H1 (cell line): ENCODE measurements around the gene FSCN2. TPM values are rescaled to one million over a fixed set of nuclear protein-coding genes. Genes with fewer than 3 reads are reported as not detected.

Experiments used
- CTCF ChIA-PET: fragments of 300-600 bp; sonication (Branson Sonifier 250); formaldehyde crosslinking; loops from one replicate; lab custom pipeline; 2021; ENCODE audit not compliant: partially characterized antibody; lab: Charles Lee
- POLR2A ChIA-PET: fragments of 300-600 bp; sonication (Branson Sonifier 250); formaldehyde crosslinking; loops from one replicate; lab custom pipeline; 2021; ENCODE audit warnings: inconsistent platforms; ENCODE audit not compliant: partially characterized antibody; lab: Charles Lee
- DNase-seq, 2 experiments: peaks; one replicate each; pipeline versions ENCODE4 v3.0.0 to v3.0.0-alpha.2; 2010 to 2022; ENCODE audit warnings: low spot score in 2 of 2, low read depth in 1 of 2, mixed read lengths in 1 of 2
- FAIRE-seq: peaks from 2 replicates; lab custom pipeline; 2011; peaks lifted over from hg19 to GRCh38; lab: Jason Lieb, UNC
- H2AFZ ChIP-seq: 2 replicates; pipeline ENCODE4 v1.8.1; 2012; ENCODE audit warnings: low read length, inconsistent platforms
- H2AK5ac ChIP-seq: 2 replicates; pipeline ENCODE4 v1.6.1; 2013; ENCODE audit warnings: low read depth, low read length
- H2BK120ac ChIP-seq: replicated peaks from 2 replicates; pipeline ENCODE3; 2013; ENCODE audit warnings: low read depth, low read length, inconsistent platforms
- H2BK12ac ChIP-seq: 2 replicates; pipeline ENCODE4 v1.6.1; 2013; ENCODE audit warnings: low read depth, low read length
- H2BK15ac ChIP-seq: 2 replicates; pipeline ENCODE4 v1.6.1; 2013; ENCODE audit warnings: low read length
- H2BK20ac ChIP-seq: 2 replicates; pipeline ENCODE4 v1.6.1; 2013; ENCODE audit warnings: low read length
- H2BK5ac ChIP-seq: 2 replicates; pipeline ENCODE4 v1.6.1; 2013; ENCODE audit warnings: low read depth, low read length
- H3K14ac ChIP-seq: 2 replicates; pipeline ENCODE4 v1.6.1; 2013; ENCODE audit warnings: inconsistent platforms; ENCODE audit not compliant: insufficient read length
- H3K18ac ChIP-seq: 2 replicates; pipeline ENCODE4 v1.6.1; 2013; ENCODE audit warnings: low read length; ENCODE audit errors: extremely low read depth
- H3K23ac ChIP-seq: 2 replicates; pipeline ENCODE4 v1.6.1; 2013; ENCODE audit warnings: inconsistent platforms; ENCODE audit not compliant: insufficient read length
- H3K23me2 ChIP-seq: 2 replicates; pipeline ENCODE4 v1.6.1; 2013; ENCODE audit warnings: low read depth, low read length
- H3K27ac ChIP-seq: 2 replicates; pipeline ENCODE4 v1.6.1; 2011; ENCODE audit warnings: low read depth, low read length, inconsistent platforms
- H3K27me3 ChIP-seq, 4 experiments: replicated peaks in 1 of 4; 1 replicate in 1 of 4; 2 replicates in 3 of 4; pipeline versions ENCODE4 v1.6.1 to v1.8.1; 2011 to 2013; ENCODE audit warnings: low read length in 3 of 4, mild to moderate bottlenecking in 3 of 4, inconsistent platforms in 2 of 4, mixed read lengths in 2 of 4, moderate library complexity in 1 of 4; ENCODE audit not compliant: control insufficient read depth in 3 of 4, insufficient read depth in 3 of 4; ENCODE audit errors: extremely low read depth in 1 of 4
- H3K36me3 ChIP-seq, 4 experiments: 2 replicates each; pipeline versions ENCODE4 v1.6.1 to v1.8.1; 2011 to 2013; ENCODE audit warnings: mild to moderate bottlenecking in 4 of 4, low read length in 3 of 4, moderate library complexity in 2 of 4, control low read depth in 1 of 4, inconsistent platforms in 1 of 4; ENCODE audit not compliant: insufficient read depth in 4 of 4, control insufficient read depth in 2 of 4
- H3K4ac ChIP-seq: replicated peaks from 2 replicates; pipeline ENCODE3; 2013; ENCODE audit warnings: low read length, low read depth, mixed read lengths, inconsistent platforms; ENCODE audit not compliant: insufficient read length
- H3K4me1 ChIP-seq, 4 experiments: replicated peaks in 1 of 4; 1 replicate in 1 of 4; 2 replicates in 3 of 4; pipeline versions ENCODE4 v1.6.1 to v1.8.1; 2011 to 2013; ENCODE audit warnings: low read length in 3 of 4, inconsistent platforms in 2 of 4, mixed read lengths in 1 of 4; ENCODE audit not compliant: insufficient read depth in 4 of 4, control insufficient read depth in 3 of 4
- H3K4me2 ChIP-seq, 2 experiments: 2 replicates each; pipeline versions ENCODE4 v1.6.1 to v1.8.1; 2011 to 2013; ENCODE audit warnings: low read depth in 2 of 2, low read length in 2 of 2, control low read depth in 1 of 2, inconsistent platforms in 1 of 2, mild to moderate bottlenecking in 1 of 2; ENCODE audit not compliant: insufficient read depth in 1 of 2
- H3K4me3 ChIP-seq, 4 experiments: fragments of 200-600, 300-600 bp in 1 of 4; sonication (generic), shearing (Covaris generic), sonication (Bioruptor Twin) in 1 of 4; 2 replicates each; pipeline versions ENCODE4 v1.5.1 to v1.8.1; 2011 to 2016; ENCODE audit warnings: low read length in 4 of 4, low read depth in 3 of 4, control low read depth in 2 of 4, inconsistent platforms in 2 of 4, mild to moderate bottlenecking in 2 of 4, mixed read lengths in 1 of 4, moderate library complexity in 1 of 4; ENCODE audit not compliant: insufficient read depth in 2 of 4; ENCODE audit errors: extremely low read depth in 1 of 4
- H3K56ac ChIP-seq: replicated peaks from 2 replicates; pipeline ENCODE3; 2013; ENCODE audit warnings: low read depth, mild to moderate bottlenecking, mixed read lengths, low read length, inconsistent platforms; ENCODE audit not compliant: insufficient read length
- H3K79me1 ChIP-seq: 2 replicates; pipeline ENCODE4 v1.6.1; 2013; ENCODE audit warnings: low read depth, low read length, control low read depth
- H3K79me2 ChIP-seq, 2 experiments: 2 replicates each; pipeline versions ENCODE4 v1.6.1 to v1.8.1; 2012 to 2013; ENCODE audit warnings: low read length in 2 of 2, mild to moderate bottlenecking in 2 of 2, inconsistent platforms in 1 of 2; ENCODE audit not compliant: insufficient read depth in 2 of 2, control insufficient read depth in 1 of 2
- H3K9ac ChIP-seq, 4 experiments: replicated peaks in 1 of 4; 1 replicate in 1 of 4; 2 replicates in 3 of 4; pipeline versions ENCODE4 v1.6.1 to v1.8.1; 2011 to 2013; ENCODE audit warnings: low read depth in 3 of 4, low read length in 3 of 4, control low read depth in 2 of 4, mild to moderate bottlenecking in 2 of 4, moderate library complexity in 2 of 4, inconsistent platforms in 1 of 4; ENCODE audit errors: extremely low read depth in 1 of 4
- H3K9me3 ChIP-seq, 2 experiments: 2 replicates each; pipeline versions ENCODE4 v1.6.1 to v1.8.1; 2012 to 2013; ENCODE audit warnings: mild to moderate bottlenecking in 2 of 2, moderate library complexity in 2 of 2, control low read depth in 1 of 2, inconsistent platforms in 1 of 2, low read depth in 1 of 2, low read length in 1 of 2, mixed read lengths in 1 of 2; ENCODE audit not compliant: insufficient read depth in 2 of 2
- H4K20me1 ChIP-seq, 2 experiments: replicated peaks in 1 of 2; 2 replicates each; pipeline versions ENCODE3 to v1.8.1; 2011 to 2013; ENCODE audit warnings: inconsistent platforms in 2 of 2, low read length in 2 of 2, mild to moderate bottlenecking in 1 of 2; ENCODE audit not compliant: insufficient read depth in 2 of 2, control insufficient read depth in 1 of 2
- H4K5ac ChIP-seq: 2 replicates; pipeline ENCODE4 v1.6.1; 2013; ENCODE audit warnings: low read length, low read depth, mixed read lengths, inconsistent platforms; ENCODE audit not compliant: insufficient read length
- H4K8ac ChIP-seq: 2 replicates; pipeline ENCODE4 v1.8.0; 2013; ENCODE audit warnings: mild to moderate bottlenecking, moderate library complexity, low read length, inconsistent platforms; ENCODE audit not compliant: insufficient read depth; ENCODE audit errors: extremely low read depth
- H4K91ac ChIP-seq: replicated peaks from 2 replicates; pipeline ENCODE3; 2013; ENCODE audit warnings: low read length, mixed read lengths, inconsistent platforms; ENCODE audit not compliant: insufficient read length
- BCL11A ChIP-seq, 2 experiments: IDR thresholded peaks; one replicate each; pipeline ENCODE4 v1.6.1; 2011; ENCODE audit warnings: low read depth in 2 of 2, low read length in 2 of 2, mild to moderate bottlenecking in 2 of 2
- GTF2F1 ChIP-seq: IDR thresholded peaks from 2 replicates; pipeline ENCODE4 v1.6.1; 2012; ENCODE audit warnings: low read depth, low read length, improper control_type of control experiment, borderline replicate concordance
- HDAC2 ChIP-seq, 2 experiments: fragments of 300-600 bp in 1 of 2; sonication (generic) in 1 of 2; IDR thresholded peaks; 2 replicates each; pipeline ENCODE4 v1.6.1; 2011 to 2012; ENCODE audit warnings: low read depth in 2 of 2, low read length in 2 of 2, mild to moderate bottlenecking in 2 of 2, moderate library complexity in 2 of 2, borderline replicate concordance in 1 of 2, inconsistent platforms in 1 of 2
- JUN ChIP-seq: IDR thresholded peaks from 2 replicates; pipeline ENCODE4 v1.6.1; 2011; ENCODE audit warnings: low read depth, mild to moderate bottlenecking, improper control_type of control experiment, low read length
- KDM5A ChIP-seq: fragments of 200-600 bp; IDR thresholded peaks from 2 replicates; pipeline ENCODE4 v1.7.1; 2012; ENCODE audit warnings: mild to moderate bottlenecking, low read length, inconsistent platforms, mixed read lengths
- NANOG ChIP-seq: IDR thresholded peaks from 2 replicates; pipeline ENCODE4 v1.6.1; 2011; ENCODE audit warnings: low read length, low read depth, mild to moderate bottlenecking, inconsistent platforms; ENCODE audit not compliant: insufficient read depth, poor library complexity, severe bottlenecking
- RAD21 ChIP-seq, 2 experiments: IDR thresholded peaks in 1 of 2; conservative IDR thresholded peaks in 1 of 2; 2 replicates each; pipeline ENCODE4 v1.6.1; 2011; ENCODE audit warnings: low read depth in 2 of 2, low read length in 2 of 2, improper control_type of control experiment in 1 of 2, inconsistent platforms in 1 of 2, mild to moderate bottlenecking in 1 of 2, moderate library complexity in 1 of 2
- RBBP5 ChIP-seq: IDR thresholded peaks from 2 replicates; pipeline ENCODE4 v1.7.1; 2012; ENCODE audit warnings: low read depth, mild to moderate bottlenecking, inconsistent platforms, low read length, moderate library complexity, borderline replicate concordance
- RFX5 ChIP-seq: IDR thresholded peaks from 2 replicates; pipeline ENCODE4 v1.6.1; 2011; ENCODE audit warnings: low read depth, low read length, improper control_type of control experiment, borderline replicate concordance
- SIRT6 ChIP-seq: IDR thresholded peaks from one replicate; pipeline ENCODE4 v1.7.1; 2012; ENCODE audit warnings: low read length, inconsistent platforms
- SIX5 ChIP-seq: IDR thresholded peaks from 2 replicates; pipeline ENCODE4 v1.6.1; 2011; ENCODE audit warnings: mild to moderate bottlenecking, low read depth, low read length
- SUZ12 ChIP-seq: fragments of 200-600 bp; sonication (generic); IDR thresholded peaks from 2 replicates; pipeline ENCODE4 v1.6.1; 2012; ENCODE audit warnings: mild to moderate bottlenecking, inconsistent platforms, low read length, moderate library complexity, mixed read lengths
- TCF12 ChIP-seq: IDR thresholded peaks from 2 replicates; pipeline ENCODE4 v1.6.1; 2011; ENCODE audit warnings: low read depth, mild to moderate bottlenecking, low read length
- WGBS, 2 experiments: shearing (Covaris generic) in 1 of 2; methylation state at CpG; one replicate each; pipeline versions ENCODE4 v1.1.6 to v1.1.7; 2013 to 2015; ENCODE audit warnings: low lambda C conversion rate in 2 of 2, mixed read lengths in 2 of 2, inconsistent platforms in 1 of 2, low coverage in 1 of 2, missing lambda C conversion rate in 1 of 2; ENCODE audit not compliant: insufficient replicate concordance in 2 of 2, insufficient coverage in 1 of 2, insufficient read length in 1 of 2; ENCODE audit errors: extremely low coverage in 1 of 2, missing lambda C conversion rate in 1 of 2; 5-methylcytosine and 5-hydroxymethylcytosine counted together
- polyA plus RNA-seq, 7 experiments: library from polyadenylated mRNA; depleted of rRNA in 3 of 7; stranded (reverse) in 5 of 7; unstranded in 2 of 7; fragments of >200 nt in 5 of 7; fragments of 200-250 nt in 2 of 7; gene quantifications; 1 replicate in 5 of 7; 2 replicates in 1 of 7; 4 replicates in 1 of 7; pipeline versions ENCODE4 v1.2.1 to v1.2.3, GENCODE V29; 2011 to 2013; ENCODE audit warnings: missing spikeins in 2 of 7, mixed read lengths in 2 of 7
- total RNA-seq: library from RNA; stranded (reverse); fragmentation: NEBNext Ultra II Directional; extraction: Animal tissue kit (Norgen Biotek cat#: 25700); gene quantifications from 2 replicates; pipeline ENCODE4 v1.2.1, GENCODE V29; 2021

The FSCN2 gene
- total and polyA plus RNA-seq, 2 of the 8 experiments (the other 6 are each of a cell fraction or from before 2014, with no cell fraction given) = 0.18 to 0.30 TPM

GRCh38 chr17:81492706-81493105, 35.5 kb upstream of the FSCN2 start:
- Histone ChIP-seq H3K79me1 (no peaks in the 10 kb centered on the region), H3K36me3 (no peaks in the 10 kb centered on the region), H2BK5ac (no peak overlapping the region), H2AFZ (no peak overlapping the region), H4K91ac (no peak overlapping the region), H2BK20ac (no peak overlapping the region), H3K23me2 (peaks cover 2% of the 10 kb centered on the region; the same call in 1 of the 2 replicates), H3K79me2 (no peaks in the 10 kb centered on the region), H4K8ac (no peak overlapping the region), H2BK15ac (no peak overlapping the region), H3K4me2 (peak overlapping the region in 1 of 2 experiments; percentile 50; a peak in 1 of 4 replicates), H2AK5ac (no peak overlapping the region), H3K18ac (no peak overlapping the region), H3K4me1 (peaks cover 6 to 28% (median 22%) of the 10 kb centered on the region in 4 experiments), H3K27me3 (peaks cover 0 to 5% (median 2%) of the 10 kb centered on the region in 4 experiments; a peak in 3 of 7 replicates), H4K20me1 (no peaks in the 10 kb centered on the region), H3K4ac (no peak overlapping the region), H3K4me3 (no peak overlapping the region), H3K23ac (no peak overlapping the region), H3K9me3 (no peaks in the 10 kb centered on the region), H3K14ac (no peak overlapping the region), H2BK120ac (no peak overlapping the region), H3K27ac (no peak overlapping the region), H3K9ac (no peak overlapping the region), H4K5ac (no peak overlapping the region), H3K56ac (no peak overlapping the region), H2BK12ac (no peak overlapping the region)
- ChIA-PET POLR2A (interaction anchor here (0.9 to 35.8 kb wide), 5 partner anchors 7 to 247 kb away, joined by 3 to 1004 read pairs (median 5); partner anchors contain the start of genes ACTG1, FAAP100 and FSCN2), CTCF (interaction anchor here (1.1 to 2.3 kb wide), 3 partner anchors 8 to 14 kb away, joined by 3 to 8 read pairs (median 6); no protein-coding TSS in a partner anchor)
- WGBS, 2 experiments = 92% methylated on average over 7 of the region's 9 CpGs; no CpG with 5 or more reads in 1 of the 2 experiments
- FAIRE-seq (no peak), DNase-seq (no peak)
- TF ChIP-seq RBBP5 = no peak
- TF ChIP-seq NANOG = no peak
- TF ChIP-seq SIRT6 = no peak
- no peak for TF ChIP-seq SUZ12
- no peak for TF ChIP-seq TCF12
- no peak for TF ChIP-seq BCL11A (IDR thresholded peaks at IDR 0.05; ENCODE audit: low read depth in 2 of 2, low read length in 2 of 2)
- no peak for TF ChIP-seq HDAC2 (IDR thresholded peaks at IDR 0.05; ENCODE audit: borderline replicate concordance in 1 of 2, low read depth in 2 of 2, low read length in 2 of 2)
- TF ChIP-seq KDM5A = no peak
- TF ChIP-seq GTF2F1 = no peak
- no peak for TF ChIP-seq RAD21 (IDR thresholded peaks at IDR 0.05 in 1 of 2, conservative IDR thresholded peaks at IDR 0.05 in 1 of 2; ENCODE audit: low read depth in 2 of 2, low read length in 2 of 2)
- TF ChIP-seq JUN = no peak
- TF ChIP-seq SIX5 = no peak
- TF ChIP-seq RFX5 = no peak
